Ovary (tissue), 9 donors: ENCODE measurements around the gene PFKFB1. TPM values are rescaled to one million over a fixed set of nuclear protein-coding genes. Genes with fewer than 3 reads are reported as not detected.

Source experiments
- DNase-seq, 5 donors: peaks; one replicate each; pipeline ENCODE4 v3.0.0-alpha.2; 2019 to 2020
- H3K27ac ChIP-seq, 2 donors: fragments of 200-600 bp; one replicate each; pipeline versions ENCODE4 v1.5.1 to v1.8.0; 2019 to 2022
- H3K27me3 ChIP-seq: fragments of 200-600 bp; one replicate; pipeline ENCODE4 v1.8.0; 2022
- H3K36me3 ChIP-seq: fragments of 200-600 bp; sonication (generic); one replicate; pipeline ENCODE4 v1.5.1; 2019
- H3K4me1 ChIP-seq: one replicate; pipeline ENCODE4 v1.8.1; 2013; ENCODE audit warnings: mild to moderate bottlenecking, moderate library complexity; ENCODE audit not compliant: insufficient read depth
- H3K4me3 ChIP-seq: fragments of 200-600 bp; sonication (generic); one replicate; pipeline ENCODE4 v1.5.1; 2017
- H3K9me3 ChIP-seq, 2 donors: fragments of 200-600 bp in 1 of 2; sonication (generic) in 1 of 2; one replicate each; pipeline versions ENCODE4 v1.5.1 to v1.8.1; 2013 to 2019; ENCODE audit warnings: mild to moderate bottlenecking in 1 of 2, moderate library complexity in 1 of 2
- EP300 ChIP-seq: sonication (generic); formaldehyde crosslinking; IDR thresholded peaks from one replicate; pipeline ENCODE4 v1.6.1; 2017; ENCODE audit warnings: antibody characterized with exemption
- POLR2A ChIP-seq: fragments of 450-650 bp; IDR thresholded peaks from one replicate; pipeline ENCODE4 v1.6.1; 2017; ENCODE audit warnings: antibody characterized with exemption, mild to moderate bottlenecking, moderate library complexity
- WGBS, 3 donors: extraction: QIAGEN DNeasy Blood & Tissue Kit in 1 of 3; methylation state at CpG; one replicate each; pipeline versions ENCODE4 v1.1.5 to v1.1.7; 2013 to 2017; 5-methylcytosine and 5-hydroxymethylcytosine counted together
- intact Hi-C, 4 donors: fragments of 100-400 bp; cut with DNase I; formaldehyde crosslinking; loops; one replicate each; pipeline versions ENCODE4 v1.11.0 to v1.15.1; 2022 to 2023
- polyA plus RNA-seq, 2 donors: library from polyadenylated mRNA; stranded (reverse); fragments of 200-250 nt in 1 of 2; fragments of 350-450 nt in 1 of 2; fragmentation: Illumina TruSeq in 1 of 2; extraction: RNeasy Lipid Tissue Mini Kit (QIAGEN cat#74804) in 1 of 2; gene quantifications; one replicate each; pipeline ENCODE4 v1.2.3, GENCODE V29; 2013 to 2014
- total RNA-seq, 7 donors: library from RNA; depleted of rRNA in 2 of 7; stranded (reverse); fragments of >200 nt in 2 of 7; fragmentation: NEBNext Ultra II Directional in 3 of 7; extraction: Animal tissue kit (Norgen Biotek cat#: 25700) in 3 of 7; gene quantifications; one replicate each; pipeline versions ENCODE4 v1.1.0 to v1.2.4, GENCODE V29; 2016 to 2023
- TF ChIP-seq, protein P1 (sequence below), 3 donors: fragments of 450-650 bp in 2 of 3; fragments of 200-600 bp in 1 of 3; IDR thresholded peaks; one replicate each; pipeline versions ENCODE4 v1.5.1 to v1.8.0; 2016 to 2022; ENCODE audit warnings: antibody characterized with exemption in 3 of 3, mild to moderate bottlenecking in 1 of 3
- donor health status: DM: no; HTN: no; CAD: no; lungs with moderate emphysema.
- donor health status: DM: no; HTN: no; CAD: no.
- donor health status: Bipolar disorder and iron deficiency.
- donor health status: DM: yes; HTN: yes; CAD: no.
- donor health status: DM: no; HTN: no; CAD: no.
- donor health status: DM: yes; HTN: yes; CAD: no.

The PFKFB1 gene
- total and polyA plus RNA-seq, 9 donors = 0.07 to 0.25 (median 0.23) TPM; not detected in 6

DNA sequence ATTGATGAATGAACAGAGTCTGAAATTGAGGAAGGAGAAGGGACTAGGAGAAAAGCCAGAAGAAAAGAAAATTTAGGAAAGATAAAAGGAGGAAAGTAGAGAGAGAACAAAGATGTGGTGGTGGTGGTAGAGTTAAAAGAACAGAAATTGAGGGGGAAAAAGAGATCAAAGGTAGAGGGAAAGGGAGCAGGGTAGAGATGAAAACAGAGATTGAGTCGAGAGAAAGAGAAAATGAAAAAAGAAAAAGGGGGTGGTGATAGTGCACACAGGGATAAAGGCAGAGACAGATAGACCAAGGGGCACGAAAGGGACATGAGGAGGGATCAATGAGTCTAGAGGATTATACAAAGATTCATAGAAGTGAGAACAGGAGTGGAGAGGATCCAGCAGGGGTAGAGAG is 32.9 kb upstream of the PFKFB1 start:
- Histone ChIP-seq H3K9me3 (no peaks in the 10 kb centered on the region), H3K36me3 (no peaks in the 10 kb centered on the region), H3K27ac (no peak overlapping the region), H3K4me3 (no peak overlapping the region), H3K27me3 (no peaks in the 10 kb centered on the region), H3K4me1 (no peaks in the 10 kb centered on the region)
- WGBS, 3 donors = 56 to 63% (median 60%) methylated on average over 2 of the region's 2 CpGs
- intact Hi-C loops = no loop called here
- TF ChIP-seq, protein P1, sequence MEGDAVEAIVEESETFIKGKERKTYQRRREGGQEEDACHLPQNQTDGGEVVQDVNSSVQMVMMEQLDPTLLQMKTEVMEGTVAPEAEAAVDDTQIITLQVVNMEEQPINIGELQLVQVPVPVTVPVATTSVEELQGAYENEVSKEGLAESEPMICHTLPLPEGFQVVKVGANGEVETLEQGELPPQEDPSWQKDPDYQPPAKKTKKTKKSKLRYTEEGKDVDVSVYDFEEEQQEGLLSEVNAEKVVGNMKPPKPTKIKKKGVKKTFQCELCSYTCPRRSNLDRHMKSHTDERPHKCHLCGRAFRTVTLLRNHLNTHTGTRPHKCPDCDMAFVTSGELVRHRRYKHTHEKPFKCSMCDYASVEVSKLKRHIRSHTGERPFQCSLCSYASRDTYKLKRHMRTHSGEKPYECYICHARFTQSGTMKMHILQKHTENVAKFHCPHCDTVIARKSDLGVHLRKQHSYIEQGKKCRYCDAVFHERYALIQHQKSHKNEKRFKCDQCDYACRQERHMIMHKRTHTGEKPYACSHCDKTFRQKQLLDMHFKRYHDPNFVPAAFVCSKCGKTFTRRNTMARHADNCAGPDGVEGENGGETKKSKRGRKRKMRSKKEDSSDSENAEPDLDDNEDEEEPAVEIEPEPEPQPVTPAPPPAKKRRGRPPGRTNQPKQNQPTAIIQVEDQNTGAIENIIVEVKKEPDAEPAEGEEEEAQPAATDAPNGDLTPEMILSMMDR (IDR thresholded peaks at IDR 0.05) = no peak
- TF ChIP-seq EP300 (no peak), POLR2A (no peak)
- DNase-seq = no peak

DNA sequence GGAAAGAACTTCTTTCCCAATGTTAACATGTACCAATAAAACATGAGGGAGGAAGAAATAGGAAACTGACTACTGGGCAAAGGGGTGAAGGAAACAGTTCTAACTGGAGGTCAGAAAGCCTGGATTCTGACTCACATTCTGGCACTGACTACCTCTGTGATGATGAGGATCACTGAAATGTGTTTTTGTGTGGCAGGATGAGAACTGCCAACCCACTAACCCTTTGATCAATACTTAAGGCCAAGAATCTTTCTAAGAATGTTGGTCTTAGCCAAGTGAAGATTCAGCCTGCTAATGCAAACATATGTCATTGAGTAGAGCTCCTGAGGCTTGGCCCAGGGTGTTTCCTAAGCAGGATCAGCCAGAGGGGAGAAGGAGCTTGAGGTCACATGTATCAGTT is 32.2 kb upstream of the PFKFB1 start:
- Histone ChIP-seq H3K27ac (no peak overlapping the region), H3K4me1 (no peaks in the 10 kb centered on the region), H3K9me3 (no peaks in the 10 kb centered on the region), H3K4me3 (no peak overlapping the region), H3K27me3 (no peaks in the 10 kb centered on the region), H3K36me3 (no peaks in the 10 kb centered on the region)
- DNase-seq = no peak
- intact Hi-C loops = no loop called here
- TF ChIP-seq, protein P1 (IDR thresholded peaks at IDR 0.05) = no peak
- TF ChIP-seq EP300 (no peak), POLR2A (no peak)

DNA sequence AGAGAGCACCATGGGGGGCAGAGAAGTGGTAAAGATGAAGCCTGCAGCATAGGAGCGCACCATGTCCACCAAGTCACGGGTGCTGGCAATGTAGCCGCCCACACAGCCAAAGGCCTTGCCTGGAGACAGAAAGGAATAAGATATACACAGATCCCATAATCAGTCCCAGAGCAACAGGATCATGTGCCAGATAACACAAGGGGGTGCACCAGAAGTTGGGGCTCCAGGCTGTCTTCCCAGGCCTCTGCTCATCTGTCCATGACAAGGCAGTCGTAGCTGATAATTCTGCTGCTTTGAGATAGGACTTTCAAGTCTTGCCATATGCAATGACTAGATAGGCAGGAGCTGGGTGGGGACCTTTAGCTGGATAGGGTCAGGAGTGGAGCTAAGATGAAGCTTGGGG is 20.9 kb upstream of the PFKFB1 start:
- Histone ChIP-seq H3K27ac (no peak overlapping the region), H3K36me3 (no peaks in the 10 kb centered on the region), H3K27me3 (no peaks in the 10 kb centered on the region), H3K4me3 (no peak overlapping the region), H3K9me3 (no peaks in the 10 kb centered on the region), H3K4me1 (no peaks in the 10 kb centered on the region)
- WGBS, 3 donors = 86 to 95% (median 87%) methylated on average over 4 of the region's 4 CpGs
- no peak for DNase-seq
- intact Hi-C loops = no loop called here
- TF ChIP-seq POLR2A (no peak), EP300 (no peak)
- TF ChIP-seq, protein P1 (IDR thresholded peaks at IDR 0.05) = no peak

DNA sequence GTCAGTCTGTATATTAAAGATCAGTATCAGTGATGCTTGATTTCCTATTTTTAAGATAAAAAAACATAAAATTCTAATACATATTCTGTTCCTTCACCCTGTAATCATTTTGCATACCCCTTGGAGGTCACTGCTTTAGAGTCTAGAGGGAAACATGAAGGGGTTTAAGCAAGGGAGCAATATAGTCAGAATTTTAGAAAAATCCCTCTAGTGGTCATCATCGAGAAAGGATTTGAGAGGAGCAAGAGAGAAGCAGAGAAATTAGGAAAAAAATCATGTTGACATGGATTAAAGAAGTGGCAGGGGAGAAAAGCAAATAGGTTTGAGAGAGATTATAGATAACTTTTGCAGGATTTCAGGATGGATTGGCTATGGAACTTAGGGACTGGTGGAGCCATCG is 17.3 kb upstream of the PFKFB1 start:
- WGBS, 3 donors = 27 to 46% (median 34%) methylated on average over 2 of the region's 2 CpGs
- TF ChIP-seq POLR2A (no peak), EP300 (no peak)
- TF ChIP-seq, protein P1 (IDR thresholded peaks at IDR 0.05) = no peak
- H3K27ac ChIP-seq = no peak overlapping the region
- H3K36me3 ChIP-seq = no peaks in the 10 kb centered on the region
- no peaks in the 10 kb centered on the region for H3K27me3 ChIP-seq
- no peaks in the 10 kb centered on the region for H3K9me3 ChIP-seq
- no peak for DNase-seq
- H3K4me1 ChIP-seq = peaks cover 7% of the 10 kb centered on the region
- no peak overlapping the region for H3K4me3 ChIP-seq
- intact Hi-C loops = no loop called here
